Thoracic aorta (tissue), 2 donors: ENCODE measurements around the gene NUDT3. TPM values are rescaled to one million over a fixed set of nuclear protein-coding genes. Genes with fewer than 3 reads are reported as not detected.

Experiments used
- ATAC-seq: fragments of 150-250 bp; one replicate; pipeline ENCODE4 v1.8.0; 2017; ENCODE audit warnings: low read depth; ENCODE audit not compliant: insufficient number of reproducible peaks, low FRiP score
- DNase-seq: peaks from one replicate; pipeline ENCODE4 v3.0.0-alpha.2; 2020; ENCODE audit warnings: low spot score
- H3K27ac ChIP-seq, 2 donors: fragments of 200-600 bp; sonication (generic); 1 replicate in 1 of 2; 2 replicates in 1 of 2; pipeline ENCODE4 v1.5.1; 2016; ENCODE audit warnings: mild to moderate bottlenecking in 2 of 2, moderate library complexity in 2 of 2
- H3K27me3 ChIP-seq: fragments of 200-600 bp; sonication (generic); replicated peaks from 2 replicates; pipeline ENCODE4 v1.6.0; 2016; ENCODE audit warnings: mild to moderate bottlenecking; ENCODE audit not compliant: insufficient read depth
- H3K36me3 ChIP-seq: fragments of 200-600 bp; sonication (generic); one replicate; pipeline ENCODE4 v1.5.1; 2016
- H3K4me1 ChIP-seq, 2 donors: fragments of 200-600 bp; sonication (generic); 1 replicate in 1 of 2; 2 replicates in 1 of 2; pipeline versions ENCODE4 v1.5.1 to v1.6.0; 2016; ENCODE audit warnings: low read depth in 2 of 2, mild to moderate bottlenecking in 1 of 2; ENCODE audit not compliant: control insufficient read depth in 1 of 2
- H3K4me3 ChIP-seq: fragments of 200-600 bp; sonication (generic); 2 replicates; pipeline ENCODE4 v1.5.1; 2016; ENCODE audit warnings: mild to moderate bottlenecking
- H3K9me3 ChIP-seq: fragments of 200-600 bp; sonication (generic); 2 replicates; pipeline ENCODE4 v1.5.1; 2016
- total RNA-seq, 2 donors: library from RNA; depleted of rRNA; stranded (reverse); fragments of >200 nt; gene quantifications; one replicate each; pipeline versions ENCODE4 v1.1.0 to v1.2.3, GENCODE V29; 2016
- TF ChIP-seq, protein P1 (sequence below): fragments of 200-600 bp; sonication (generic); IDR thresholded peaks from one replicate; pipeline ENCODE4 v1.5.1; 2019; ENCODE audit warnings: antibody characterized with exemption

NUDT3 gene
- total RNA-seq, 2 donors from 2014 or later: 34.8 to 46.8 TPM

DNA sequence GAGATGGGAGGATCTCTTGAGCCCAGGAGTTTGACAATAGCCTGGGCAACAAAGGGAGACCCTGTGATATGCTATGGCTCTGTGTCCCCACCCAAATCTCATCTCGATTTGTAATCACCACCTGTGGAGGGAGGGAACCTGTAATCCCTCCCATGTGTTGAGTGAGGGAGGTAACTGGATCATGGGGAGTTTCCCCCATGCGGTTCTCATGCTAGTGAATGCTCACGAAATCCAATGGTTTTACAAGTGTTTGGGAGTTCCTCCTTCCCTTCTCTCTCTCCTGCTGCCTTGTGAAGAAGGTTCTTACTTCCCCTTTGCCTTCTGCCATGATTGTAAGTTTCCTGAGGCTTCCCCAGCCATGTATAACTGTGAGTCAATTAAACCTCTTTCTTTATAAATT is 3.4 kb downstream of the NUDT3 start:
- TF ChIP-seq, protein P1, sequence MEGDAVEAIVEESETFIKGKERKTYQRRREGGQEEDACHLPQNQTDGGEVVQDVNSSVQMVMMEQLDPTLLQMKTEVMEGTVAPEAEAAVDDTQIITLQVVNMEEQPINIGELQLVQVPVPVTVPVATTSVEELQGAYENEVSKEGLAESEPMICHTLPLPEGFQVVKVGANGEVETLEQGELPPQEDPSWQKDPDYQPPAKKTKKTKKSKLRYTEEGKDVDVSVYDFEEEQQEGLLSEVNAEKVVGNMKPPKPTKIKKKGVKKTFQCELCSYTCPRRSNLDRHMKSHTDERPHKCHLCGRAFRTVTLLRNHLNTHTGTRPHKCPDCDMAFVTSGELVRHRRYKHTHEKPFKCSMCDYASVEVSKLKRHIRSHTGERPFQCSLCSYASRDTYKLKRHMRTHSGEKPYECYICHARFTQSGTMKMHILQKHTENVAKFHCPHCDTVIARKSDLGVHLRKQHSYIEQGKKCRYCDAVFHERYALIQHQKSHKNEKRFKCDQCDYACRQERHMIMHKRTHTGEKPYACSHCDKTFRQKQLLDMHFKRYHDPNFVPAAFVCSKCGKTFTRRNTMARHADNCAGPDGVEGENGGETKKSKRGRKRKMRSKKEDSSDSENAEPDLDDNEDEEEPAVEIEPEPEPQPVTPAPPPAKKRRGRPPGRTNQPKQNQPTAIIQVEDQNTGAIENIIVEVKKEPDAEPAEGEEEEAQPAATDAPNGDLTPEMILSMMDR: no peak
- H3K4me3 ChIP-seq: no peak overlapping the region
- DNase-seq (no peak), ATAC-seq (no peak)
- no peaks in the 10 kb centered on the region for H3K27me3 ChIP-seq
- no peaks in the 10 kb centered on the region for H3K36me3 ChIP-seq
- no peak overlapping the region for H3K27ac ChIP-seq
- no peaks in the 10 kb centered on the region for H3K9me3 ChIP-seq
- peaks cover 31 to 32% of the 10 kb centered on the region in 2 donors for H3K4me1 ChIP-seq

DNA sequence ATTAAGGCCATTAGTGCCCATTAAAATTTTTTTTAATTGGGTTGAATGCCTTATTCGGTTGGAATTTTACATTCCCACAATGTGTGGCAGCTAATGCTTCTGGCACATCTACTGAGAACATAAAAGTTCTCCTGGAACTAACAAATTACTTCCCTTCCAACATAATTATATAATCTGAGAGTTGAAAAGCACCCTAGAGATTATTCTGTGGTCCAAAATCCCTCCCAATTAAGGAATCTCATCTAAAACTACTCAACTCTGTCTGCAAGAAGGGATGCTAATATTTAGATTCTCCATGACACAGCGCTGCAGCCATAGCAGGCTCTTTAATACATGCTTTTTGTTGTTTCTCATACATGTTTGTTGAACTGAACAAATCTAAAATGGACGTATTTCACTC is 4.0 kb downstream of the NUDT3 start:
- no peak for ATAC-seq
- Histone ChIP-seq H3K27ac (no peak overlapping the region), H3K27me3 (no peaks in the 10 kb centered on the region), H3K36me3 (no peaks in the 10 kb centered on the region), H3K9me3 (no peaks in the 10 kb centered on the region), H3K4me1 (peaks cover 29 to 31% of the 10 kb centered on the region in 2 donors), H3K4me3 (no peak overlapping the region)
- TF ChIP-seq, protein P1: no peak
- no peak for DNase-seq

DNA sequence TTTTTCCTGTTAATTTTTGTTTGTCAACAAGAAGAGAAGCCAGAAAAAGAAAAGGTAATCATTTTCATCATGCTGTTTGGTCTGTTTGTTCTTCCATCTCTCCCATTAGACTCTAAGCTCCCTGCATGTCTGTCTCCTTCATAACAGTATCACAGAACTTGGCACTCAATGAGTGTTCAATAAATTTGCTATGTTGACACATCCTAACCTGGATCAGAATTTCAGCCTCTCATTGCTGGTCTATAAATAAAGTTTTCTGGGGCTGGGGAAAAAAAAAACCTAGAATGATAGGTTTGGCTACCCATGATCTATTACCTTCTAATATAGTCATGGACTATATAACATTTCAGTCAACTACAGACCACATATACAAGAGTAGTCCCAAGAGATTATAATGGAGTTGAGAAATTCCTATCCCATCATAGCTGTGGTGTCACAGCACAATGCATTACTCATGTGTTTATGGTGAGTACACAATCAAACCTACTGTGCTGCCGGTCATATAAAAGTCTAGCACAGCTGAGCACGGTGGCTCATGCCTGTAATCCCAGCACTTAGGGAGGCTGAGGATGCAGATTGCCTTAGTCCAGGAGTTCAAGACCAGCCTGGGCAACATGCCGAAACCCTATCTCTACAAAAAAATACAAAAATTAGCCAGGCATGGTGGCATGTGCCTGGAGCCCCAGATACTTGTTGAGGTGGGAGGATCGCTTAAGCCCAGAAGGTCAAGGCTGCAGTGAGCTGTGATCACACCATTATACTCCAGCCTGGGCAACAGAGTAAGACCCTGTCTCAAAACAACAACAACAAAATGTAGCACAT is 5.9 kb downstream of the NUDT3 start:
- Histone ChIP-seq H3K4me3 (no peak overlapping the region), H3K9me3 (no peaks in the 10 kb centered on the region), H3K27me3 (no peaks in the 10 kb centered on the region), H3K27ac (no peak overlapping the region), H3K4me1 (peaks cover 27 to 31% of the 10 kb centered on the region in 2 donors), H3K36me3 (no peaks in the 10 kb centered on the region)
- DNase-seq (no peak), ATAC-seq (no peak)
- TF ChIP-seq, protein P1: no peak

DNA sequence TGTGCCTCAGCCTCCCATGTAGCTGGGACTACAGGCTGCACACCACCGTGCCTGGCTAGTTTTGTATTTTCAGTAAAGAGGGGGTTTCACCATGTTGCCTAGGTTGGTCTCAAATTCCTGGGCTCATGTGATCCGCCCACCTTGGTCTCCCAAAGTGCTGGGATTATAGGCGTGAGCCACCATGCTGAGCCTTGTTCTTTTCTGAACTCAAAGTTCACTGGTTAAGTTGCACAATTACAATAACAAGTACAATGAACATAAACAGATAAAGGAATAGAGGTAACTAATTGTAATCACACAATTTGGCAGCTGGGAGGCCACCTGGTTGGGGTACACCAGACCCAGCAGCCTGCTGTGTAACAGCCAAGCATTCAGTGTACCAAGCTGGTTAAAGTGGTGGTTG is 6.7 kb downstream of the NUDT3 start:
- DNase-seq (no peak), ATAC-seq (no peak)
- Histone ChIP-seq H3K9me3 (no peaks in the 10 kb centered on the region), H3K36me3 (no peaks in the 10 kb centered on the region), H3K4me1 (peaks cover 27 to 31% of the 10 kb centered on the region in 2 donors), H3K27ac (no peak overlapping the region), H3K4me3 (no peak overlapping the region), H3K27me3 (no peaks in the 10 kb centered on the region)
- TF ChIP-seq, protein P1: no peak

DNA sequence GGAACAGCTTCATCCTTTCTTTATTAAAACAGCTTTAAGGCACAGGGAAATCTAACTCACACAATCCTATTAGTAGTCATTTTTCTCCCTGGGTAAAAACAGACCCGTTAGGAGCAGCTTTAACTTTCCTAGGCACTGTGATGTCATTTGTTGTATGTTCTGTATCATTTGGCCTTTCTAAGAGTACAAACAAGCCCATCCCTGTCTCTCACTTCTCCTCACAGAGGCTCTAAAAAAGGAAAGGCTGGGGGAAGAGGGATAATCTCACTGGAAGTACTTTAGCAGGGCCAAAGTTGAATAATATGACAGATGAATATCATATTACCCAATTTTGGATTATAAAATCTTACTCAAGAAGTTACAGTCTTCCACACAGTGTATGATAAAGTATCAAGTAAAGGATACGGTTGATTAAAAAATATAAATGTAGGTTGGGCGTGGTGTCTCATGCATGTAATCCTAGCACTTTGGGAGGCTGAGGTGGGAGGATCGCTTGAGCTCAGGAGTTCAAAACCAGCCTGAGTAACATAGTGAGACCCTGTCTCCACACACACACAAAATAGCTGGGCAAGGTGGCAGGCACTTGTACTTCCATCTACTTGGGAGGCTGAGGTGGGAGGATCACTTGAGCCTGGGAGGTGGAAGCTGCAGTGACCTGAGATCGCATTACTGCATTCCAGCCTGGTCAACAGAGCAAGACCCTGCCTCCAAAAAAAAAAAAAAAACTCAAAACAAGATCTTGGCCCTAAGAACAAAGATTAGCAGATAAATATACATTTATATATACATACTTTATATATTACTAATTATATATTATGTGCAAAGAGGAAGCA is 7.9 kb downstream of the NUDT3 start:
- Histone ChIP-seq H3K27ac (peak overlapping the region; percentile 14 to 42), H3K4me3 (no peak overlapping the region), H3K36me3 (no peaks in the 10 kb centered on the region), H3K4me1 (peaks cover 23 to 31% of the 10 kb centered on the region in 2 donors), H3K27me3 (no peaks in the 10 kb centered on the region), H3K9me3 (no peaks in the 10 kb centered on the region)
- TF ChIP-seq, protein P1: no peak
- ATAC-seq (no peak), DNase-seq (no peak)
